ENCODE data around the gene TRPM1.

DNA sequence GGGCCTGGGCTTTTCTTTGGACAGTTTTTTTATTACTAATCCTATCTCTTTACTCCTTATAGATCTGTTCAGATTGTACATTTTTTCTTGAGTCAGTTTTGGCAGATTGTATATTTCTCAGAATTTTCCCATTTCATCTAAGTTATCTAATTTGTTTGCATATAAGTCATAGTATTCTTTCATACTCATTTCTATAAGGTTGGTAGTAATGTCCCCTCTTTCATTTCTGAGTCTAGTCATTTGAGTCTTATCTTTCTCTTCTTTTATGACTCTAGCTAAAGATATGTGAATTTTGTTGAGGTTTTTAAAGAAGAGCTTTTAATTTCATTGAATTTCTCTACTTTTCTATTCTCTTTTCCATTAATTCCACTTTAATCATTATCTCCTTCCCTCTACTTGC lies 27.2 kb downstream of the TRPM1 start:
- TF ChIP-seq, protein P1, sequence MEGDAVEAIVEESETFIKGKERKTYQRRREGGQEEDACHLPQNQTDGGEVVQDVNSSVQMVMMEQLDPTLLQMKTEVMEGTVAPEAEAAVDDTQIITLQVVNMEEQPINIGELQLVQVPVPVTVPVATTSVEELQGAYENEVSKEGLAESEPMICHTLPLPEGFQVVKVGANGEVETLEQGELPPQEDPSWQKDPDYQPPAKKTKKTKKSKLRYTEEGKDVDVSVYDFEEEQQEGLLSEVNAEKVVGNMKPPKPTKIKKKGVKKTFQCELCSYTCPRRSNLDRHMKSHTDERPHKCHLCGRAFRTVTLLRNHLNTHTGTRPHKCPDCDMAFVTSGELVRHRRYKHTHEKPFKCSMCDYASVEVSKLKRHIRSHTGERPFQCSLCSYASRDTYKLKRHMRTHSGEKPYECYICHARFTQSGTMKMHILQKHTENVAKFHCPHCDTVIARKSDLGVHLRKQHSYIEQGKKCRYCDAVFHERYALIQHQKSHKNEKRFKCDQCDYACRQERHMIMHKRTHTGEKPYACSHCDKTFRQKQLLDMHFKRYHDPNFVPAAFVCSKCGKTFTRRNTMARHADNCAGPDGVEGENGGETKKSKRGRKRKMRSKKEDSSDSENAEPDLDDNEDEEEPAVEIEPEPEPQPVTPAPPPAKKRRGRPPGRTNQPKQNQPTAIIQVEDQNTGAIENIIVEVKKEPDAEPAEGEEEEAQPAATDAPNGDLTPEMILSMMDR (IDR thresholded peaks at IDR 0.05): no peak
- no peak for TF ChIP-seq POLR2A (IDR thresholded peaks at IDR 0.05)

Measured in body of pancreas (tissue), 4 donors.